ENCODE results near the gene NGEF. TPM values are rescaled to one million over a fixed set of nuclear protein-coding genes. Genes with fewer than 3 reads are reported as not detected.

Gene NGEF
- polyA plus RNA-seq, 1 of the 3 experiments (the other 2 are of a cell fraction), result 1.4 TPM

- H3K36me3 ChIP-seq (replicated peaks in 1 of 2; ENCODE audit: control insufficient read depth in 1 of 2, insufficient read depth in 2 of 2, low read length in 1 of 2), result no peaks in the 10 kb centered on the region
- H3K9ac ChIP-seq, result no peak overlapping the region
- no peak overlapping the region for H3K4me2 ChIP-seq
- H3K9me2 ChIP-seq, result no peaks in the 10 kb centered on the region
- H3K27me3 ChIP-seq (ENCODE audit: insufficient read depth), result no peaks in the 10 kb centered on the region
- H3K9me3 ChIP-seq, result no peaks in the 10 kb centered on the region
- ChIA-PET CTCF (interaction anchor here (0.7 to 2.0 kb wide), 5 partner anchors 7 to 190 kb away, joined by 3 to 6 read pairs (median 4); partner anchors contain the start of gene ATG16L1), POLR2A (no interaction called here)
- no peak overlapping the region for H3K4me3 ChIP-seq (ENCODE audit: low read depth in 2 of 2, low read length in 1 of 2)
- no peak for DNase-seq
- H4K20me1 ChIP-seq (ENCODE audit: insufficient read depth), result no peaks in the 10 kb centered on the region
- H2AFZ ChIP-seq (ENCODE audit: low read depth), result no peak overlapping the region
- no peak overlapping the region for H3K27ac ChIP-seq (ENCODE audit: low read depth in 2 of 2, low read length in 1 of 2)
- H3K4me1 ChIP-seq (ENCODE audit: control insufficient read depth in 1 of 2, insufficient read depth in 2 of 2, low read depth in 1 of 2, low read length in 1 of 2), result peaks cover 0 to 24% of the 10 kb centered on the region in 2 experiments; a peak in 1 of 4 replicates
- TF ChIP-seq ZBTB33 (IDR thresholded peaks at IDR 0.05; ENCODE audit: borderline replicate concordance, low read depth) (no peak), SIN3A (IDR thresholded peaks at IDR 0.05; ENCODE audit: borderline replicate concordance, low read depth, low read length) (no peak), RCOR1 (IDR thresholded peaks at IDR 0.05; ENCODE audit: low read length) (no peak), PBX3 (IDR thresholded peaks at IDR 0.05) (no peak), RXRA (IDR thresholded peaks at IDR 0.05; ENCODE audit: borderline replicate concordance, low read depth) (no peak), EZH2phosphoT487 (IDR thresholded peaks at IDR 0.05; ENCODE audit: borderline replicate concordance, low read depth) (no peak), JUND (IDR thresholded peaks at IDR 0.05) (no peak), EP300 (IDR thresholded peaks at IDR 0.05; ENCODE audit: borderline replicate concordance in 1 of 2, low read depth in 1 of 2, low read length in 1 of 2) (no peak), TAF1 (IDR thresholded peaks at IDR 0.05; ENCODE audit: borderline replicate concordance, low read depth, low read length) (no peak), RFX5 (IDR thresholded peaks at IDR 0.05; ENCODE audit: low read length) (no peak), GATA2 (CRISPR knock-in tag; IDR thresholded peaks at IDR 0.05) (no peak), SMC3 (IDR thresholded peaks at IDR 0.05; ENCODE audit: low read depth, low read length) (no peak)
- TF ChIP-seq, protein P1, sequence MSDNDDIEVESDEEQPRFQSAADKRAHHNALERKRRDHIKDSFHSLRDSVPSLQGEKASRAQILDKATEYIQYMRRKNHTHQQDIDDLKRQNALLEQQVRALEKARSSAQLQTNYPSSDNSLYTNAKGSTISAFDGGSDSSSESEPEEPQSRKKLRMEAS (IDR thresholded peaks at IDR 0.05; ENCODE audit: low read depth), result no peak
- 67% methylated on average over 8 of the region's 10 CpGs for WGBS (ENCODE audit: low lambda C conversion rate)
- H3K79me2 ChIP-seq (ENCODE audit: insufficient read depth), result no peaks in the 10 kb centered on the region
- H3F3A ChIP-seq (replicated peaks; ENCODE audit: insufficient read depth), result no peaks in the 10 kb centered on the region
Observed at GRCh38 chr2:233060980-233061590, 48.0 kb upstream of the NGEF start.

DNA sequence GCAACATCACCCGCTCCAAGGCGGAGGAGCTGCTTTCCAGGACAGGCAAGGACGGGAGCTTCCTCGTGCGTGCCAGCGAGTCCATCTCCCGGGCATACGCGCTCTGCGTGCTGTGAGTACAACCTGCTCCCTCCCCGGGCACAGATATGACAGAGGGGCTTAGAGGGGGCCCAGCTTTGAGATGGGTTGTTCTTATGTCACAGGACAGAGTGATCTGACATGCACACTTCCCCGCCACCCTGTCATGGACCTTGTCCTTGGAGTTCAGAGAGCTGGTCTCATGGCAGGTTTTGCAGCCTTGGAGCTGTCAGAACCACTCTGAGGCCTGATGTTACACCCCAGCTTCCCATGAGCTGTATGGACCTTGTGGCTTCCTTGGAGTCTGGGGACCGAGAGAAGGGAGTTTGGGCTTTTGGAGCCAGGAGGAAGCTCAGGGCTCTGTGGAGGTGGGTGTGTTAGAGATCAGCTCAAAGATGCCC, 47.5 kb upstream of the NGEF start:
- no peak overlapping the region for H2AFZ ChIP-seq (ENCODE audit: low read depth)
- no peaks in the 10 kb centered on the region for H3K27me3 ChIP-seq (ENCODE audit: insufficient read depth)
- 93% methylated on average over 10 of the region's 13 CpGs for WGBS (ENCODE audit: low lambda C conversion rate)
- H3K9me3 ChIP-seq, result no peaks in the 10 kb centered on the region
- no peaks in the 10 kb centered on the region for H3F3A ChIP-seq (replicated peaks; ENCODE audit: insufficient read depth)
- no peaks in the 10 kb centered on the region for H3K36me3 ChIP-seq (replicated peaks in 1 of 2; ENCODE audit: control insufficient read depth in 1 of 2, insufficient read depth in 2 of 2, low read length in 1 of 2)
- ChIA-PET CTCF (interaction anchor here (0.7 to 2.0 kb wide), 4 partner anchors 11 to 190 kb away, joined by 3 to 6 read pairs (median 4); partner anchors contain the start of gene ATG16L1), POLR2A (interaction anchor here (0.7 kb wide), 1 partner anchor 26 kb away, joined by 3 read pairs; no protein-coding TSS in a partner anchor)
- no peaks in the 10 kb centered on the region for H3K79me2 ChIP-seq (ENCODE audit: insufficient read depth)
- H3K27ac ChIP-seq (ENCODE audit: low read depth in 2 of 2, low read length in 1 of 2), result no peak overlapping the region
- H3K9ac ChIP-seq, result no peak overlapping the region
- no peak overlapping the region for H3K4me3 ChIP-seq (ENCODE audit: low read depth in 2 of 2, low read length in 1 of 2)
- H3K9me2 ChIP-seq, result no peaks in the 10 kb centered on the region
- no peaks in the 10 kb centered on the region for H4K20me1 ChIP-seq (ENCODE audit: insufficient read depth)
- peaks cover 0 to 24% of the 10 kb centered on the region in 2 experiments; a peak in 1 of 4 replicates for H3K4me1 ChIP-seq (ENCODE audit: control insufficient read depth in 1 of 2, insufficient read depth in 2 of 2, low read depth in 1 of 2, low read length in 1 of 2)
- no peak overlapping the region for H3K4me2 ChIP-seq
- no peak for DNase-seq
- TF ChIP-seq RAD21 (IDR thresholded peaks at IDR 0.05; ENCODE audit: low read length), result no peak
- no peak for TF ChIP-seq GATA2 (CRISPR knock-in tag; IDR thresholded peaks at IDR 0.05)
- TF ChIP-seq TEAD4 (IDR thresholded peaks at IDR 0.05; ENCODE audit: borderline replicate concordance, insufficient read depth), result no peak
- TF ChIP-seq FOXJ3 (CRISPR knock-in tag; IDR thresholded peaks at IDR 0.05), result no peak
- TF ChIP-seq, protein P2, sequence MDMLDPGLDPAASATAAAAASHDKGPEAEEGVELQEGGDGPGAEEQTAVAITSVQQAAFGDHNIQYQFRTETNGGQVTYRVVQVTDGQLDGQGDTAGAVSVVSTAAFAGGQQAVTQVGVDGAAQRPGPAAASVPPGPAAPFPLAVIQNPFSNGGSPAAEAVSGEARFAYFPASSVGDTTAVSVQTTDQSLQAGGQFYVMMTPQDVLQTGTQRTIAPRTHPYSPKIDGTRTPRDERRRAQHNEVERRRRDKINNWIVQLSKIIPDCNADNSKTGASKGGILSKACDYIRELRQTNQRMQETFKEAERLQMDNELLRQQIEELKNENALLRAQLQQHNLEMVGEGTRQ (IDR thresholded peaks at IDR 0.05; ENCODE audit: borderline replicate concordance, low read depth, low read length), result no peak
- TF ChIP-seq MEF2A (IDR thresholded peaks at IDR 0.05; ENCODE audit: borderline replicate concordance, low read depth), result no peak
- no peak for TF ChIP-seq SMC3 (IDR thresholded peaks at IDR 0.05; ENCODE audit: low read depth, low read length)
- TF ChIP-seq FOXM1 (IDR thresholded peaks at IDR 0.05; ENCODE audit: low read depth), result no peak
- no peak for TF ChIP-seq GABPA (IDR thresholded peaks at IDR 0.05; ENCODE audit: low read depth)
- no peak for TF ChIP-seq CHD2 (IDR thresholded peaks at IDR 0.05; ENCODE audit: low read length, partially characterized antibody)
- TF ChIP-seq ZBTB33 (IDR thresholded peaks at IDR 0.05; ENCODE audit: borderline replicate concordance, low read depth), result no peak
